GM19328 (cell line): ENCODE data around the gene KLLN.
"Not testable (repeated sequence)": the region's sequence is repeated elsewhere in the genome, so short reads cannot be mapped to it uniquely, and the experiment has no call there.

Experiments
- ATAC-seq: cut with Tn5 transposase; IDR thresholded peaks from one replicate; pipeline ENCODE4 v1.9.1; 2021; ENCODE audit warnings: mild to moderate bottlenecking, moderate library complexity; ENCODE audit not compliant: unreplicated experiment

KLLN gene

DNA sequence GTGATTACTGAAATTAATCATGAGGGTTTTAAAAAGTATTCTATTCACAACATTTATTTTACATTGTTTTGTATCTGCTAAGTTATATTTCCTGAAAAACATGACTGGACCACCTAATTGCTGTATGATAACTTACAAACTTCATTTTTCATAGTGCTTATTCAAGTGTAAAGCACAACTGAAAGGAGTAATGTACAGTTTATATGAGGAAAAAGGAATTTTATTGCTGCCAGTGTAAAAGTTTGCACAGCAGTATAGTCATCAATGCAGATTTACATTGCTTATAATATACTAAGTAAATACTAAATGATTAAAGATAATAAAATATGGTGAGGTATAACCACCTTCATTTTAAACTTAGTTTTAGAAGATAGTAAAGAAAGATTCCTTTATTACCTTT is 4.1 kb upstream of the KLLN start:
- no peak for ATAC-seq

DNA sequence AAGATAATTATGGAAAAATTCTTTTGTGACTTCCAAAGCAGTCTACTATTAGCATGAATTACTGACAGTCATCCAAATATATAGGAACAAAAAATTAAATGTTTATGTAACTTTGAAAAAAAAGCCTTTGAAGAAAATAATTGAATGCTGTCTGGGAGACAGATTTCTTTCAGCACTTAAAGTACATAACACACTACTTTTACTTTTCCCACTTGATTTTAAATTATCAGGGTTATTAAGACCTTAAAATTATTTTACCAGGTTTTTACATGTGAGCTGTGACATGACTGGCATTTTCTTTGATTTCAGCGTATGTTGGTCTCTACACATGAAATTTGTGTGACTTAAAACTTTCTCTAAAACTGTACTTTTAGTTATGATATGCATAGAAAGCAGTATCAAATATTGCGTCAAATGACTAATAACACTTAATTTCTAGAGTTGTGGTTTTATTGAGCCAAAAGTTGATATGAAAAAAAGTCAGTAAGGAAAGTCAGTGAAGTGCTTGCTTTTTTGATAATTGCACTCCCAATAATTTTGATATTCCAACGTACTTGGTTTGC is 3.2 kb upstream of the KLLN start:
- ATAC-seq = no peak

DNA sequence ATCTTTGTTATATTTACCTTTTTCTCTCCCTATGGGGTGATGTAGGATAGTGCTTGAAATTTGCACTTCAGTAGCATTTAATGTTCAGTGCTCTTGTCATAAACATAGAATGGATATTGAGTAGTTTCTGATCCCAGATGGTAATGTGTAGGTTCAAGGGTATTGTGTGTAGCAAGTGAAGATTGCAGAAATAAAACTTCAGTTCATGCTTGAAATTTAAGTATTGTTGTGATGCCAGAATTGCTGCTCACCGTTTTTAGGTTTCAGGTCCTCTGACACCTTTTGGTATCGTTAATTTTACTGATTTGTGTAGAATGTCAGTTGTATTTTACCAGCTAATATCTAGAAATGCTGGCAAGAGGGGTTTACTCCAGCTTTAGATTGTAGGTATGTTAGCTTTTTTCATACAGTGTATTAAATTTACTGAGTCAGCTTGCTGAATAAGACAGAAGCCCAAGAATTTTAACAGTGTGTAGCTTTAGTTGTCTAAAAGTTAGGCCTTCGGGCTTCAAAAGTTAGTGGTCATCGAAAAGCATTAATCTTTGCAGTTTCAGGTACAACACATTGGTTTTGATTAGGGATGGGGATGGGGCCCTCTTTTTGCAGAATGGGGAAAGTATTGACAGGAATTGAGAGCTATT is 2.0 kb upstream of the KLLN start:
- no peak for ATAC-seq

DNA sequence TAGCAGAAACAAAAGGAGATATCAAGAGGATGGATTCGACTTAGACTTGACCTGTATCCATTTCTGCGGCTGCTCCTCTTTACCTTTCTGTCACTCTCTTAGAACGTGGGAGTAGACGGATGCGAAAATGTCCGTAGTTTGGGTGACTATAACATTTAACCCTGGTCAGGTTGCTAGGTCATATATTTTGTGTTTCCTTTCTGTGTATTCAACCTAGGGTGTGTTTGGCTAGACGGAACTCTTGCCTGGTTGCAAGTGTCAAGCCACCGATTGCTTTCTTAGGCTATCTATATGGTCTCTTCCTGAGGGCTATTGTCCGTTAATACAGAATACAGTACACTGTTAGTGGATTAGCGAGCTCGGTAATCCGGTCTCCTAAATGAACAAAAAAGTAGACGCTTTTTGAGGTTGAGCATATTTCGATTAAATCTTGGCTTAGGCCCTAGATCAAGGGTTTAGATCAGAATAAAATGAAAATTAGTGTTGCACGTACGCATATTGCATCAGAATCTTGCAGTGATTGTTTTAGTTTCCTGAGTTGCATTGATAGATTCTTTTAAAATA is 1.2 kb upstream of the KLLN start:
- no peak for ATAC-seq

DNA sequence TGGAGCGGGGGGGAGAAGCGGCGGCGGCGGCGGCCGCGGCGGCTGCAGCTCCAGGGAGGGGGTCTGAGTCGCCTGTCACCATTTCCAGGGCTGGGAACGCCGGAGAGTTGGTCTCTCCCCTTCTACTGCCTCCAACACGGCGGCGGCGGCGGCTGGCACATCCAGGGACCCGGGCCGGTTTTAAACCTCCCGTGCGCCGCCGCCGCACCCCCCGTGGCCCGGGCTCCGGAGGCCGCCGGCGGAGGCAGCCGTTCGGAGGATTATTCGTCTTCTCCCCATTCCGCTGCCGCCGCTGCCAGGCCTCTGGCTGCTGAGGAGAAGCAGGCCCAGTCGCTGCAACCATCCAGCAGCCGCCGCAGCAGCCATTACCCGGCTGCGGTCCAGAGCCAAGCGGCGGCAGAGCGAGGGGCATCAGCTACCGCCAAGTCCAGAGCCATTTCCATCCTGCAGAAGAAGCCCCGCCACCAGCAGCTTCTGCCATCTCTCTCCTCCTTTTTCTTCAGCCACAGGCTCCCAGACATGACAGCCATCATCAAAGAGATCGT is 690 bp upstream of the KLLN start:
- not testable (repeated sequence) for ATAC-seq

DNA sequence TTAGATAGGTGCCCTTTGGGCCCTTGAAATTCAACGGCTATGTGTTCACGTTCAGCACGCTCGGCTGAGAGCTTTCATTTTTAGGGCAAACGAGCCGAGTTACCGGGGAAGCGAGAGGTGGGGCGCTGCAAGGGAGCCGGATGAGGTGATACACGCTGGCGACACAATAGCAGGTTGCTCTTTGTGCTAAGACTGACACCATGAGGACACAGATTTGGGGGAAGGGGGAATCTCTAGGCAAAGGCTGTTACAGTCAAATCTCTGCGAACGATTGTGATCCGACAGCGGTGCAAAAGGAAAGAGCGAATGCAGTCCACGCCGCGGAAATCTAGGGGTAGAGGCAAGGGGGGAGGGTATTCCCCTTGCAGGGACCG is 667 bp downstream of the KLLN start:
- peak; percentile 5 for ATAC-seq

DNA sequence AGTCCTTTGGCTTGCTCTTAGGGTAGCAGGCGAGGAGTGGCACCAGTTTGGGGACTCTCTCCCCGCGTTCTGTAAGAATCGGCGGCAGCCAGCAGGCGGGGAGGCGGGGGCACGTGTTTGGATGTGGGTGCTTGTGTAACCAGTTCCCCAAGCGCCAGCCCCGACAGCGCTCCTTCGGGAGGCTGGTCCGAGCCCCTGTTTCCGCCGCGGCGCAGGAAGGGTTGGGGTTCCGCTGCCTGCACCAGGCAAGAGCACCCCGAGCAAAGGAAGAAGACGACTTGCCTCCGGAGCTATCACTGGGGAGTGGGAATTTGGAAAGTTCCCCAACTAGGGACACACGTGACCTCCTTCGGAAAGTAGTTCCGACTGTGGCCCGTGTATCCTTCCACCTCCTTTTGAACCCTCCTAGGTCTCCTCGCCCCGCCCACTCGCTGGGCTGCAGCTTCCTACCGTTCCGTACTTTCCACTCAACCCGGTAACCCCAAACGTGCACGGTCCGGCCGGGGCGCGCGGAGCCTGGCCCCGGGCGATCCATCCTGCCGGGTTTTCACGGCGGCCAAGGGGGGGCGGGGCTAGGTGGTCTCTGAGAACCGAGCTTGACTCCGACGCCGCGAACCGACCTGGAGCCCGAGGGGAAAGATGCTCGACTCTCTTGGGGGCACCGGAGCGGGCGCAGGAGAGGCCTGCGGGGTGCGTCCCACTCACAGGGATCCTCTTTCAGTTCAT is 1.2 kb downstream of the KLLN start:
- peak; percentile 49 for ATAC-seq

DNA sequence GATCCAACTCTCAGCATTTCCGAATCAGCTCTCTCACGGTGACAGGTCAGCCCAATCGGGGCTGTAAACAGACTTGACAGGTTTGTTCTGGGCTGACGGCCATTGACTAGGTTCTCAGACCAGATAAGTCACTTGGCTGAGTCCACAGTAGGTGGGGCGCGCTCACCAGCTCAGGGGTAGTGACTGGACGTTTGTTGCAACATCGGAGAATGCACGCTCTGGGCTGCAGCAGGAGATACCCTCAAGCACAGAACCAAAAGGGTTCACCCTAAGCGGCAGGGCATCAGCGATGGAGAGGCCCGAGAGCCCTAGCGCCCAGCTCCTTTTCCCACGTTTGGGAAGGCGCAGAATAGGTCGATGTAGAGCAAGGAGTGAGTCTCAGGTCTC is 1.8 kb downstream of the KLLN start:
- no peak for ATAC-seq

DNA sequence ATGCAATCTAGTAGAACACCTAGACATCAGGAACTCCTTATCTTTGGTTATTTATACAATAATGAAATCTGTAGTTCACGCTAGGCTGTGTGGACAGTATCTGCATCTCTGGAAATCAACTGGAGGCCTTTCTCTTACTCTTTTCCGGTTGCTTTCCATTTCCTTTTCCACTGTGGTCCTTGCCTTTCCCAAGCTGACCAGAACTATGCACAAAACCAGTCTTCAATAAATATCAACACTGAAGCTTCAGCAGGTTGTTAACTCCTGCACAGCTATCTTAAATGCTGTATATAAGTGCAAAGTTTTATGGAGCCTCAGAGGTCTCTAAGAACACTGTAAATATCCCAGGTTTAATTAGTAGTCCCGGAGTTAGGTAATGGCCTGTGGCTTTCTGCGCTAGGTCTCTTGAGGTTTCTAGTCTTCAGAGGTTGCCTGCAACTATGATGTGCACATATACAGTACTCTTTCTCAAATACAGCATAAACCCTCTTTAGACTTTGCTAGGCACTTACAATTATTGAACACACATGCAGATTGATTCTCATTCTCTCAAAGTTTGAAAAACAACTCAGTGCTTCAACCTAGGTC is 2.4 kb downstream of the KLLN start:
- no peak for ATAC-seq

DNA sequence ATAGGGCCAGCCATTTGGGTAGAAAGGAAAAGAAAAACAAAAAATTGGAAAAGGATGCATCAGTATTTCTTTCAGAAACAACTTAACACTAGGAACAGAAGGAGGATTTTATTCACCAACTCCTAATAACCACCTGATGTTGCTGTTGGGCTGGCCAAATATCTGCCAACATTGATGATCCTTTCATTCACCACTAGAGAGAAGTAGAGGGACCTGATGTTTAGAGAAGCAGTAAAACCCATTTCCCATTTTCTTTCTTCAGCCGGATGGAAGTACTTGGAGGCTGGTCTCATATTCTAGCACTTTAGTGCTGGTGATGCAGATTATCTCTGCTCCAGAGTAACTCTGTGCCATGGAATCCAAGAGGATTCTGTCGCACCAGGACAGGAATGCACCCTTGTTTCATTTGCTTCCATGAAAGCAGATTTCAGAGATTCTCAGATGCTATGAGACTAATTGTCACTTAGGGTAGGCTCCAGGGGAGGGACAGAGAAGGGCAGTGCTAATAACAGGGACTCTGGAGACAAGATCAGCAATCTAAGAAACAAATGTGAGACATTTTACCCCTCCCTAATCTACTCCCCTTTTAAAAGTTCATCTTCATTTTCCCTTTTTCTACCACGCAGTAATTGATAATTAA is 3.1 kb downstream of the KLLN start:
- ATAC-seq = no peak

DNA sequence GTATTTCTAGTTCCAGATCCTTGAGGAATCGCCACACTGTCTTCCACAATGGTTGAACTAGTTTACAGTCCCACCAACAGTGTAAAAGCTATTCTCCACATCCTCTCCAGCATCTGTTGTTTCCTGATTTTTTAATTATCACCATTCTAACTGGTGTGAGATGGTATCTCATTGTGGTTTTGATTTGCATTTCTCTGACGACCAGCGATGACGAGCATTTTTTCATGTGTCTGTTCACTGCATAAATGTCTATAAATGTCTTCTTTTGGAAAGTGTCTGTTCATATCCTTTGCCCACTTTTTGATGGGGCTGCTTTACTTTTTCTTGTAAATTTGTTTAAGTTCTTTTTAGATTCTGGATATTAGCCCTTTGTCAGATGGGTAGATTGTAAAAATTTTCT is 7.7 kb downstream of the KLLN start:
- ATAC-seq = not testable (repeated sequence)

DNA sequence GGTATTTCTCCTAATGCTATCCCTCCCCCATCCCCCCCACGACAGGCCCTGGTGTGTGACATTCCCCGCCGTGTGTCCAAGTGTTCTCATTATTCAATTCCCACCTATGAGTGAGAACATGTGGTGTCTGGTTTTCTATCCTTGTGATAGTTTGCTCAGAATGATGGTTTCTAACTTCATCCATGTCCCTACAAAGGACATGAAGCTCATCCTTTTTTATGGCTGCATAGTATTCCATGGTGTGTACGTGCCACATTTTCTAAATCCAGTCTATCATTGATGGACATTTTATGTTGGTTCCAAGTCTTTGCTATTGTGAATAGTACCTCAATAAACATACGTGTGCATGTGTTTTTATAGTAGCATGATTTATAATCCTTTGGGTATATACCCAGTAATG is 8.1 kb downstream of the KLLN start:
- ATAC-seq = not testable (repeated sequence)

DNA sequence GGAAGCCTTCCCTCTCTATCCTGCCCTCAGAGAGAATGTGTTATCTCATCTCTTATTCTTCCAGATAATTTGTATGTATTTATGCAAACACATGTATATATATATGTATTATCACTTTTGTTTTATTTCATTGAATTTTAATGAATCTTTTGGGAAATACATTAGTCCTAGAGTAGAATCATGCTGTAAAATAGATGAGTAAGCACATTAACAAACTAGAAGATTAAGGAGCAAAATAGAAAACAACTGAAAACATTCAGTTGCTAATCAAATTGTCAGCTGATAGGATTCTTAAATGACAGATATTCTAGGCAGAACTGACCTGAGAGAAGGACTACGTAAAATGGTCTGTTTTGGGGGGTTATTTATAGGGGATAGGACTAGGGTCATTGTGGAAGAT is 11.2 kb downstream of the KLLN start:
- ATAC-seq = no peak

DNA sequence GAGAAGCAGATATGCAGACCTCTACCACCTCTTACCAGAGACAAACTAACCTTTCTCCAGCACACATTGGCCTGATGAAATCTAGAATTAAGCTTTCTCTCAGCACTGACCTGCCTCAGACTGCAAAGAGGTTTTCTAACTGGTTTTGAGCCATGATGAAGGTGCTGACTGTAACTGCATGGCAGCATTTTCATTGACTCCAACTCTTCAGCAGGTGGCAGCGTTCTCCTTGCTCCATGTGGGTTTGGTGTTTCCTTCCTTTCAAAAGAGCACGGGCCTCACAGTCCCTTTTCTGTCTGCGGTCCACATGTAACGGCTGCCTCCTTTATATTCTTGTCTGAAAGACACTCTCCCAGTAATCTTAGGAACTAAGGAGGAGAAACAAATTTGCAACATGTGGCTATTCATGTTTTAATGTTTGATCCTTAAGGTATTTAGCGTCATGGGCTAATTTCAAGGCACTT is 12.6 kb downstream of the KLLN start:
- no peak for ATAC-seq

DNA sequence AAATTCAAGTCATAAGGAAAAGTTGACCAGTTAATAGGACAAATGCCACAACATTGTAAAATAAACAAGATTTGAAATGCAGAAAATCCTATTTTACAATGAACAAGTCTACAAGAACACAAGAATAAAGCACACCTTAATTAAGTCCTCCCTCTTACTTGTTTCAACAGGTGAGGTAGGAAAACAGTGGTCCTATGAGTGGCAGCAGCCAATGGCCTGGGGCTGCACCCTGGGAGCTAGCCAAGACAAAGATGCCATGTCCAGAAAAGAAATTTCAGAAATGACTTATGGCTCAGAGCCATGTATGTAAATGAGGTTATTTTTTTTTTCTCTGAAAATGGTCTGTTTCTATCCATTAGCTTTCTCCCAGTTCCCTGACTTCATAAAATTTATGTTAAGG is 14.3 kb downstream of the KLLN start:
- no peak for ATAC-seq

DNA sequence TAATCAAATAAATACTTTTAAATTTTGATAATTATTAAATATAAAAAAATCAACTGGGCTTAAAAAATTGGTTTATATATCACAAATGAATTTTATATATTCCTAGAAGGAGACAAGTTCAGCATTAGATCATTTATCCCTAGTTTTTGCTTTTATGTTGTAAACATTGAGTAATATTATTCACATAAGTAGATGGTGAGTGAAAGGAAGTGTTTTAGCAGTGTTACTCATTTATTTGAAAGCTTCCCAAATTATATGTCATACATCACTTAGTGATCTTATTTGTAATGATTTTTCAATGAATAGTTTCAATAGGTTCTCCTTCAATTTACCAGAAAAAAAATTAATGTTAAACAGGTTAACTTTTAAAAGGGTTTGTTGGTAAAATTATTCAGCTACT is 15.8 kb downstream of the KLLN start:
- no peak for ATAC-seq

DNA sequence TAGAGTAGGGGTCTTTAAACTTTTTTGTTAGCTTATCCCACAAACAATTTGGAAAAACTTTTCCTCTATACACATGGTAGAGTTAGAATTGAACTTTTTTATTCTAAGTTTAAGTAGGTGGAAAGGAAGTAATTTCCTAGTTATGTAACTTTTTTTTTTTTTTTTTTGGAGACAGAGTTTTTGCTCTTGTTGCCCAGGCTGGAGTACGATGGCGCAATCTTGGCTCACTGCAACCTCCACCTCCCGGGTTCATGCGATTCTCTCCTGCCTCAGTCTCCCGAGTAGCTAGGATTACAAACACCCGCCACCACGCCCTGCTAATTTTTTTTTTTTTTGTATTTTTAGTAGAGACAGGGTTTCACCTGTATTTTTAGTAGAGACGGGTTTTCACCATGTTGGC is 16.6 kb downstream of the KLLN start:
- ATAC-seq = not testable (repeated sequence)

DNA sequence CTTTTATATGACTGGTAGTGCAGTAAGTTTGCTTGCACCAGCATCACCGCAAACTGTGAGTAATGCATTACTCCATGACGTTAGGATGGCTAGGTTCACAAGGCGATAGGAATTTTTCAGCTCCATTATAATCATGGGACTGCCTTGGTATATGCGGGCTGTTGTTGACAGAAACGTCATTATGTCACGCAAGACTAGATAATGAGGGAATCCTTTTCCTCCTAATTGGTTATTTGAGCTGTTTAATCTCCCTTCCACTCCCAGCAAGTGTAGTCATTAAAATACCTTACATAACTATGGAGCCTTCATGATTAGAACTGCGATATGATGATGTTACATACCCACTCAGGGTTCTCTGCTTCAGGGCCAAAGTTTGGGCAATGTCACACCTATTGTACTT is 17.3 kb downstream of the KLLN start:
- ATAC-seq = no peak

DNA sequence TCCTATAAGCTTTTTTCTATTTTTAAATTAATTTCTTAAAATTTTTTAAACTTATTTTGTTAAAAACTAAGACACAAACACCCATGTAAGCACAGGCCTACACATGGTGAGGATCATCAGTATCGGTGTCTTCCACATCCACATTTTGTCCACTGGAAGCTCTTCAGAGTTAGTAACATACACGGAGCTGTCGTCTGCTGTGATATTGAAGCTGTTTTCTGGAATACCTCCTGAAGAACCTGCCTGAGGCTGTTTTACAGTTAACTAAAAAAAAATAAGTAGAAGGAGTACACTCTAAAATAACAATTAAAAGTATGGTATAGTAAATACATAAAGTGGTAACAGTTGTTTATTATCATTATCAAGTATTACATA is 17.7 kb downstream of the KLLN start:
- no peak for ATAC-seq

DNA sequence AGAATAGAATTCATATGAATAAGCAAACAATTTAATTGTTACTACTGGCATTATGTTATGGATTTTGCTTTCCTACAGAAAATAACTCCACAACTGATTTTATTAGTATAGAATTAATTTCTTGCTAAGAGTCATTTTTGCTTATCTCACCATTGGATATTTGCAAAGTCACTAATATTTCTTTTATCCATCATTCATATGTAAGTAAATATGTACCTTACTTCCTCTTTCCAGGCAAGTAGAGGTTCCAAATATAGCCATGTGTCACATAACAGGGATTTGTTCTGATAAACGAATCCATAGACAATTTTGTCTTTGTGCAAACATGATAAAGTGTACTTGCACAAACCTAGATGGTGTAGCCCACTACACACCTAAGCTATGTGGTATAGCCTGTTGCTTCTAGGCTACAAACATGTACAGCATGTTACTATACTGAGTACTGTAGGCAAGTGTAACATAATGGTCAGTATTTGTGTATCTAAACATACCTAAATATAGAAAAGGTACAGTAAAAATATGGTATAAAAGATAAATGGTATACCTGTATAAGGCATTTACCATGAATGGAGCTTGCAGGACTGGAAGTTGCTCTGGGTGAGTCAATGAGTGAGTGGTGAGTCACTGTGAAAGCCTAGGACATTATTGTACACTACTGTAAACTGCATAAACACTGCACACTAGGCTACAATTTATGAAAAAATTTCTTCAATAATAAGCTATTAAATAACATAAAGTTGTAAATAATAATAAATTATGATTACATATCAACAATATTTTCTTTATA is 18.3 kb downstream of the KLLN start:
- no peak for ATAC-seq
